ENCODE data around the gene TMEM151B.

Gene TMEM151B

DNA sequence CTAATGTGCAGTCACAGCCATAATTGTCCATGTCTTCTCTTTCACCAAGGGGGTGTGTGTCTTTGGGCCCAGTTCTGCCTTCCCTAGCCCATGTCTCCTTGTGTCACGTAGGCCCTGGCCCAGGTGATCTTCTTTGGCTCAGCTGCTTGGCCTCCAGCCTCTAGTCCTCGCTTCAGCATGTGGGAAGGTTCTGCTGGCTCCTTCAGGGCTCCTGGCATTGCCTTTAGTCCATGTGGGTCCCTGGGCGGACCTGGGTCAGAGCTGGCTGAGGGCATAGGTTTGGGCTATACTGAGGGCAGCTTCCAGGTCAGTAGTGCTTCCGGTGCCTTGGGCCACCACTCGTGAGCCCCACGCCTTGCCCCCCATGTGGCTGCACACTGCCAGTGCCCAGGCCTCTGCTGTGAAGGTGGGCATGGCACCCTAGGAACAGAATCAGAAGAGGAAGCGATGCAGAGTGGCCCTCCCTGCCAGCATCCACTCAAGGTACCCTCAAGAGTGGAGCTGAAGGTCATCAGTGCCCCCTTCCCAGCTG is 30.1 kb downstream of the TMEM151B start:
- Mint-ChIP-seq H3K27me3 (peaks cover 24 to 30% of the 10 kb centered on the region in 2 donors), H3K4me1 (peaks cover 15 to 28% of the 10 kb centered on the region in 2 donors), H3K9me3 (no peaks in the 10 kb centered on the region), H3K4me3 (no peak overlapping the region), H3K27ac (no peak overlapping the region), H3K36me3 (peaks cover 41 to 55% of the 10 kb centered on the region in 2 donors)
- ATAC-seq (replicated peaks): no peak
- DNase-seq: no peak

DNA sequence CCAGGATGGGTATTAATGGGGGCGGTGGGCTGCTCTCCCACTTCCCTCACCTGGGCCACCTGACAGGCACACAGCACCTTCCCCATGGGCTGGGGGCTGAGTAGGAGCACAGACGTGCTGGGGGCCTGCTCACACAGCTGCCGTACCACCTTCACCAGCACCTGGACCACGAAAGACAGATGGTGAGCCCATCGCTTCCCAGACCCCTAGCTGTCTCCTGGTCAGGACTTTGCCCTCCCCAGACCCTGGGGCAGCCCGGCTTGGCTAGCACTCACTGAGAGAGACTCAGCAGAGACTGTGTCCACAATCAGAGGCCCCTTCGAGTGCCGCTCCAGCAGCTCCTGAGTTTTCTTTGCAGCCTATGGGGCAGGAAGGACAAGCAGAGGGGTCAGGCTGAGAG is 30.9 kb downstream of the TMEM151B start:
- Mint-ChIP-seq H3K36me3 (peaks cover 45 to 62% of the 10 kb centered on the region in 2 donors), H3K27me3 (peaks cover 23 to 26% of the 10 kb centered on the region in 2 donors), H3K4me1 (peaks cover 17 to 27% of the 10 kb centered on the region in 2 donors), H3K4me3 (no peak overlapping the region), H3K27ac (no peak overlapping the region), H3K9me3 (no peaks in the 10 kb centered on the region)
- ATAC-seq (replicated peaks) (no peak), DNase-seq (no peak)

DNA sequence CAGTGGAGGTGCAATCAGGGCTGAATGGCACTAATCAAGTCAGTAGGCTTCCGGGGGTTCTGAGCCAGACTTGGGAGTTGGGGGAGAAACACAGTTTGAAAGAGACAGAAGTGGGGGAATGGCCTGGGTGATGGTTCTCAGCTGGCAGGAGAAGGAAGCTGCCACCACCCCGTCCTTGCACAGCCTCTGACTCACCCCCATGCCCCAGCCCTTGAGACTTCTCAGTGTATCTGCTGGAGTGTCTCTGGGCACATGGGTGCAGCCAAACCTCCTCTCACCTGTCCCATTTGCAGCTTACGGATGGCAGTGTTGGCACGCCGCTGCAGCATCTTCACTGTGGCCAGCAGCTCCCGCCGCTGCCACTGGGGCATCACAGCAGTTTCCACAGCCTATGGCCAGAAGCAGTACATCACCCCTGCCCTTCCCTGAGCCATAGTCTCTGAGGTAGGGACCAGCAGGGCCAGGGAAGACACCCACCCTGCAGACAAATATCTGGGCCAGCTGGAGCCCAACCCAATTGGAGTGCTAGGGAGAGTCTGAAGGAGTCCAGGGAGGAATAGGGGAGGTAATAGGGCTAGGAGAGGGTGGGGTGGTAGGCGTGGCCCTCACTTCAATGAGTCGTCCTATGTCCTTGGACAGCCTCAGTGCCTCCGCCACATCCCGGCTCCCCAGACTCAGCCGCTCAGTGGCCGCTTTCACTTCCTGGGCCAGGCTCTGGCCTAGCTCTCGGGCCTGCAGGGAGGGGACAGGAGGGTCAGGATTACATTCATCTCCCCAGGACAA is 31.7 kb downstream of the TMEM151B start:
- ATAC-seq (replicated peaks) (no peak), DNase-seq (no peak)
- Mint-ChIP-seq H3K27me3 (peaks cover 14 to 17% of the 10 kb centered on the region in 2 donors), H3K36me3 (peaks cover 53 to 66% of the 10 kb centered on the region in 2 donors), H3K4me3 (no peak overlapping the region), H3K27ac (no peak overlapping the region), H3K9me3 (no peaks in the 10 kb centered on the region), H3K4me1 (peaks cover 11 to 18% of the 10 kb centered on the region in 2 donors)

DNA sequence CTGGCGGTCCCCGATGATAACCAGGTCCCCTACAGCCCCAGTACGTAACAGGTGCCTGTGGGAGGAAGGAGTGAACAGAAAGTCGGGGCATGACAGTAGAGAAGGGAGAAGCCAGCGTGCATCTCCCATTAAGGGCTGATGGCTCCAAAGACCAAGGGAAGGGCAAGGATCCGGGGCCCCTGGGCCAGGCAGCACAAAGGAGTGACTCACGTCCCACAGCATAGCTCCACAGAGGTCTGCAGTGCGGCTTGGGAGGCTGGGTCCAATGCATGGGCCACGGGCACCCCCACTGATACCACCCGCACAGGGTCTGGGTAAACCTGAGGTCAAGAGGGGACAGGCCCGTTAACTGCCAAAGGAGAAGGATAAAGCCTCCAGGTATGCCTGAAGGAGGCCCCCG is 32.6 kb downstream of the TMEM151B start:
- Mint-ChIP-seq H3K4me3 (no peak overlapping the region), H3K36me3 (peaks cover 55 to 73% of the 10 kb centered on the region in 2 donors), H3K9me3 (no peaks in the 10 kb centered on the region), H3K4me1 (peaks cover 6 to 11% of the 10 kb centered on the region in 2 donors), H3K27ac (no peak overlapping the region), H3K27me3 (peaks cover 7 to 11% of the 10 kb centered on the region in 2 donors)
- ATAC-seq (replicated peaks): no peak
- no peak for DNase-seq

DNA sequence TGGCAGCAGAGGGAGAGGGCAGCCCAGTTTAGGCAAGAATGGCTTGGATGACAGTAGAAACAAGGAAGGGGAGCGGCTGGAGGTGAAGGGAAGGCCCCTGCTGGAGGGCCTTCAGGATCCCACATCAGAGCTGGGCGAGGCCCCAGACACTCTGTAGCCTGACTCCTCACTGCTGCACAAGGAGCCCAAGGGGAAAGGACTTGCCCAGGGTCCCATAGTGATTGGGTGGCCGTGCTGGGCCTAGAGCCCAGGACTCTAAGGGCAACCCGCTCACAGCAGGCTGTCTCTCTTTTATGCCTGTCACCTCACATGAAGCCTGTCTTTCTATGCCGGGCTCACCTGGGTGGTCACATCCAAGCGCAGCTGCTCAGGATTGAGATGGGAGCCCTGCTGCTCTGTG is 33.6 kb downstream of the TMEM151B start:
- Mint-ChIP-seq H3K4me1 (peaks cover 4 to 5% of the 10 kb centered on the region in 2 donors), H3K4me3 (no peak overlapping the region), H3K27ac (no peak overlapping the region), H3K9me3 (no peaks in the 10 kb centered on the region), H3K27me3 (peaks cover 0 to 4% of the 10 kb centered on the region in 2 donors), H3K36me3 (peaks cover 62 to 80% of the 10 kb centered on the region in 2 donors)
- DNase-seq (no peak), ATAC-seq (replicated peaks) (no peak)

- Mint-ChIP-seq H3K4me3 (no peak overlapping the region), H3K9me3 (no peaks in the 10 kb centered on the region), H3K27me3 (no peaks in the 10 kb centered on the region), H3K4me1 (peaks cover 0 to 5% of the 10 kb centered on the region in 2 donors), H3K36me3 (peaks cover 62 to 75% of the 10 kb centered on the region in 2 donors), H3K27ac (no peak overlapping the region)
- ATAC-seq (replicated peaks) (peak; percentile 75 to 81), DNase-seq (peak; percentile 19)
Measured at GRCh38 chr6:44304282-44305199, 34.3 kb downstream of the TMEM151B start.

- no peak for ATAC-seq (replicated peaks)
Measured at GRCh38 chr6:44305200-44305725, 35.0 kb downstream of the TMEM151B start.

DNA sequence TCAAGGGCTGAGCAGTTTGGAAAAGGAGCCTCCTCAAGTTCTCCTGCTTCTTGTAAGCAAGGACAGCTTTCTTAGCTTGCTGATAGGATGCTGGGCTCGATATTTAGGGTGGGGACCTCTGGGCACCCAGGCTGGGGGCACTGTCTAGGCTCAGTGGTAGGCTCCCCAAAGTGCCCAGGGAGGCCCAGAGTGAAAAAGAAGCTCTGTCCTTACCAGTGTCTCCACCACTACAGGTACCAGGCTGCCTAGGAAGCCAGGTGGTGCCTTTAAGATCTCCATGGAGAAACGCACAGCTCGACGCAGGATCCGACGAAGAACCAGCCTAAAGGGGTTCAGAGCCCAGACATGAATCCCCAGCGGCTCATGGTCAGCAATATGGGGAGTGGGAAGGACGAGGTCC is 36.5 kb downstream of the TMEM151B start:
- H3K4me1 Mint-ChIP-seq: peaks cover 3 to 6% of the 10 kb centered on the region in 2 donors
- no peak overlapping the region for H3K27ac Mint-ChIP-seq
- no peaks in the 10 kb centered on the region for H3K27me3 Mint-ChIP-seq
- H3K9me3 Mint-ChIP-seq: no peaks in the 10 kb centered on the region
- ATAC-seq (replicated peaks) (no peak), DNase-seq (no peak)
- peaks cover 58 to 74% of the 10 kb centered on the region in 2 donors for H3K36me3 Mint-ChIP-seq
- H3K4me3 Mint-ChIP-seq: no peak overlapping the region

More at GRCh38 chr6:44305200-44305725, 35.0 kb downstream of the TMEM151B start:
- no peak for DNase-seq
- Mint-ChIP-seq H3K36me3 (peaks cover 66 to 78% of the 10 kb centered on the region in 2 donors), H3K27ac (peak overlapping the region; percentile 11), H3K4me1 (peaks cover 0 to 9% of the 10 kb centered on the region in 2 donors), H3K9me3 (no peaks in the 10 kb centered on the region), H3K27me3 (no peaks in the 10 kb centered on the region), H3K4me3 (no peak overlapping the region)

GRCh38 chr6:44307217-44307616 is 37.0 kb downstream of the TMEM151B start:
- Mint-ChIP-seq H3K4me3 (no peak overlapping the region), H3K4me1 (peaks cover 8 to 9% of the 10 kb centered on the region in 2 donors), H3K36me3 (peaks cover 56 to 70% of the 10 kb centered on the region in 2 donors), H3K27ac (no peak overlapping the region), H3K27me3 (no peaks in the 10 kb centered on the region), H3K9me3 (no peaks in the 10 kb centered on the region)
- ATAC-seq (replicated peaks): no peak
- no peak for DNase-seq

DNA sequence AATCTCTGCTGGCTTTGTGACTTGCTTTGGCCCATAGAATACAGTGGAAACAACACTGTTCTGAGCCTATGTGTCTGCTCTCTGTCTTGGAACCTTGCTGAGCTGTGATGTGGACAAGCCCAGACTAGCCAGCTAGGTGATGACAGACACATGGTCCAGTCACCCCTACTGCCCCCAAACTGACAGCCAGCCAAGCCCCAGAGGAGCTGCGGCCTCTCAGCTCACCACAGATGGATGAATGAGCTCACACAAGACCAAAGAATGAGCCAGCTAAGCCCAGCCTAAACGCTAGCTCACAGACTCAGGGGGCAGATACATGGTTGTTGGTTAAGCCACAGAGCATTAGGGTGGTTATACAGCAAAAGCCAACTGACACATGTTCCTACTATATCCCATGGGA is 38.8 kb downstream of the TMEM151B start:
- DNase-seq (no peak), ATAC-seq (replicated peaks) (no peak)
- H3K36me3 Mint-ChIP-seq: peaks cover 45 to 58% of the 10 kb centered on the region in 2 donors
- no peaks in the 10 kb centered on the region for H3K27me3 Mint-ChIP-seq
- H3K9me3 Mint-ChIP-seq: no peaks in the 10 kb centered on the region
- H3K4me3 Mint-ChIP-seq: no peak overlapping the region
- H3K27ac Mint-ChIP-seq: no peak overlapping the region
- H3K4me1 Mint-ChIP-seq: peaks cover 16 to 22% of the 10 kb centered on the region in 2 donors

DNA sequence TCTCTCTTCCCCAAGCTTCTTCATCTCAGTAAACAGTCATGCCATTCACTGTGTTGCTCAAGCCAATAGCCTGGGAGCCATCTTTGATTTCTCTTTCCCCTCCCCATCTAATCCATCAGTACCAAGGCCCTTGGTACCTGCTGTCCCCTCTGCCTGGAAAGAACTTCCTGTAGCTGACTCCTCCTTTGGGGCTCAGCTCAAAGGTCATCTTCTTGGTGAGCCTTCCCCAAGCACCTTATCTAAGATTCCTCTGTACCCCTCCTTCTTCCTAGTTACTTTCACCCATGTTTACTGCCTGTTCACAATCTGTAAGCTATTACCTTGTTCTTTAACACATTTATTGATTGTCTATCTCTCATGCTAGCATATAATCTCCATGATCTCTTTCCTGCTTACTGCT is 39.4 kb downstream of the TMEM151B start:
- peaks cover 16 to 22% of the 10 kb centered on the region in 2 donors for H3K4me1 Mint-ChIP-seq
- no peak overlapping the region for H3K4me3 Mint-ChIP-seq
- DNase-seq (no peak), ATAC-seq (replicated peaks) (no peak)
- H3K9me3 Mint-ChIP-seq: no peaks in the 10 kb centered on the region
- H3K27ac Mint-ChIP-seq: no peak overlapping the region
- H3K36me3 Mint-ChIP-seq: peaks cover 42 to 56% of the 10 kb centered on the region in 2 donors
- no peaks in the 10 kb centered on the region for H3K27me3 Mint-ChIP-seq

DNA sequence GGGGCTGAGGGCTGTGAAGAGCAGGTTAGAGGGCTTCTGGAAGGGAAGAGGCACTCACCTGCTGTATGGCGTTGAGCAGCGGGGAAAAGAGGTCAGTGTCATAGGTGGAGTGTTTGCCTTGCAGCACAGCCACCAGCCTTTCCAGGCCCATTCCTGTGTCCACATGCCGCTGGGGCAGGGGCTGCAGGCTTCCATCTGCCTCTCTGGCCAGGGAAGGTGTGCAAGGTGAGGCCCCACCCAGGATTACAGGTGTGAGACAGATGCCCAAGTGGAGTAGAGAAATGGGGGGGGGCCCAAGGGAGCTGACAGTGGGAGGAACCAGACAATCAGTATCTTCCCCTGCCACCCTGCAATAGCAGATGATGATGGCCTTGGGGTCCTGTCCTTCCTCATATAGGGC is 40.0 kb downstream of the TMEM151B start:
- H3K4me1 Mint-ChIP-seq: peaks cover 16 to 22% of the 10 kb centered on the region in 2 donors
- no peaks in the 10 kb centered on the region for H3K9me3 Mint-ChIP-seq
- ATAC-seq (replicated peaks) (no peak), DNase-seq (no peak)
- peaks cover 40 to 51% of the 10 kb centered on the region in 2 donors for H3K36me3 Mint-ChIP-seq
- no peak overlapping the region for H3K27ac Mint-ChIP-seq
- no peaks in the 10 kb centered on the region for H3K27me3 Mint-ChIP-seq
- no peak overlapping the region for H3K4me3 Mint-ChIP-seq

- ATAC-seq (replicated peaks): no peak
- H3K9me3 Mint-ChIP-seq: no peaks in the 10 kb centered on the region
- no peak for DNase-seq
- H3K36me3 Mint-ChIP-seq: peaks cover 33 to 43% of the 10 kb centered on the region in 2 donors
- H3K4me3 Mint-ChIP-seq: peak overlapping the region; percentile 97
- no peaks in the 10 kb centered on the region for H3K27me3 Mint-ChIP-seq
- H3K27ac Mint-ChIP-seq: no peak overlapping the region
- peaks cover 13 to 22% of the 10 kb centered on the region in 2 donors for H3K4me1 Mint-ChIP-seq
Measured at GRCh38 chr6:44311304-44311703, 41.1 kb downstream of the TMEM151B start.

- Mint-ChIP-seq H3K27ac (peak overlapping the region; percentile 98), H3K4me1 (peaks cover 13 to 22% of the 10 kb centered on the region in 2 donors), H3K36me3 (peaks cover 29 to 41% of the 10 kb centered on the region in 2 donors), H3K4me3 (peak overlapping the region; percentile 97), H3K27me3 (no peaks in the 10 kb centered on the region), H3K9me3 (no peaks in the 10 kb centered on the region)
- ATAC-seq (replicated peaks) (no peak), DNase-seq (no peak)
Measured at GRCh38 chr6:44311767-44312166, 41.5 kb downstream of the TMEM151B start.
